Globus pallidus (tissue), 1 donor: ENCODE data around the gene LARP4.

Source experiments
- DNase-seq: peaks from one replicate; pipeline ENCODE4 v3.0.0-alpha.2; 2015; ENCODE audit warnings: low spot score

LARP4 gene

GRCh38 chr12:50524621-50525020, 123.9 kb downstream of the LARP4 start:
- no peak for DNase-seq

GRCh38 chr12:50525422-50525821, 124.7 kb downstream of the LARP4 start:
- no peak for DNase-seq

DNA sequence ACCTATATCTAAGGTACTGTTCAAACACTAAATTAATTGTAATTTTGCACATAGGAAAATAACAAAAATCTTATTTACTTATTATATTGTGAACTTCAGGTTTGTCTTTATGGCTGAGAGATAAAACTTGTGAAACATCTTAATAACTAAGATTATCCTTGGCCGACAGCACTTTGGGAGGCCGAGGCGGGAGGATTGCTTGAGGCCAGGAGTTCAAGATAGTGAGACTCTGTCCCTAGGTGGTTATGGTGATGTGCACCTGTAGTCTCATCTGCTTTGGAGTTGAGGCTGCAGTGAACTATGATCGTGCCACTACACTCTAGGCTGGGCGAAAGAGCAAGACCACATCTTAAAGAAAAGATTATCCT, 126.7 kb downstream of the LARP4 start:
- DNase-seq: no peak

DNA sequence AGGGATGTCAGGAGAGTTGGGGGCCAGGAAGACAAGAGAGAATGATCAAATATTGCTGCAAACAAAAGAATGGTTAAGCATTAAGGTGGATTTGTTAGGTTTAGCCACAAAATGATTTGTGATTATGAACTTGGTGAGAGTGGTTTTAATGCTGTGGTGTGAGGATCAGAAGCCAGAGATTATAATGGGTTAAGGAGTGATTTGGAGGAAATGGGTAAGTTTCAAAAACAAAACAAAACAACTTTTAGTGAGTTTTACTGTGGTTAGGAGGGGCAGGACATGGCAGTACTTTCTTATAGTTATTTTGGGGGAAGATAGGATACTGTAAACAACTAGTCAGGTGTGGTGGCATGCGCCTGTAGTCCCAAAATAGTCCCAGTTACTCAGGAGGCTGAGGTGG, 128.1 kb downstream of the LARP4 start:
- DNase-seq: no peak

DNA sequence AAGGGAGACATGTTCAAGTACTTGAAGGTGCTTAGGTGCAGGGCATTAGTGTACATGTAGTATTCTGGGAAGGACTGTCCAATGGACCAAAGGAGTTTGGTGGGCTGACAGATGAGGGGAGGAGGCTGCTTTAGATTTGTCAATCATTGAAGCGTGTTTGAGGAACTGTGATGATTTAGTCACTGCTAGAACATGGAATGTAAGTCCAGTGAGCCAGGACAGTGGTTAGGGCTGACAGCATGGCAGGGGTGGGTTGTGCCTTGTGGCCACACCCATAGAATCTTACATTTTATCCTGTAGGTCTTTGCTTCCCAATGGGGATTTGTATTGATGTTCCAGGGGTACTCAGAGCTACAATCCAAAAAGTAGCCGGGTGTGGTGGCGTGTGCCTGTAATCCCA, 128.7 kb downstream of the LARP4 start:
- DNase-seq: no peak
